ENCODE measurements around the gene MAPKAPK5.
"Not testable (repeated sequence)": the region's sequence is repeated elsewhere in the genome, so short reads cannot be mapped to it uniquely, and the experiment has no call there.

MAPKAPK5 gene

GRCh38 chr12:111826316-111826715 is 15.7 kb upstream of the MAPKAPK5 start:
- no peak for DNase-seq (ENCODE audit: low read depth, low spot score)
- CTCF ChIA-PET: interaction anchor here (0.7 to 3.9 kb wide), 4 partner anchors 11 to 560 kb away, joined by 3 to 22 read pairs (median 11); partner anchors contain the start of gene MAPKAPK5
- no peak for TF ChIP-seq CTCF (IDR thresholded peaks at IDR 0.05; ENCODE audit: insufficient read depth, low read length, missing control alignments)
- POLR2A ChIA-PET: no interaction called here
- no peak overlapping the region for H3K4me3 ChIP-seq (ENCODE audit: low read depth, low read length)

- ChIA-PET CTCF (interaction anchor here (1.0 to 3.9 kb wide), 3 partner anchors 12 to 560 kb away, joined by 4 to 22 read pairs (median 18); no protein-coding TSS in a partner anchor), POLR2A (no interaction called here)
- no peak overlapping the region for H3K4me3 ChIP-seq (ENCODE audit: low read depth, low read length)
- TF ChIP-seq CTCF (IDR thresholded peaks at IDR 0.05; ENCODE audit: insufficient read depth, low read length, missing control alignments): no peak
- DNase-seq (ENCODE audit: low read depth, low spot score): no peak
Measured at GRCh38 chr12:111826992-111827391, 15.0 kb upstream of the MAPKAPK5 start.

- CTCF ChIA-PET: interaction anchor here (1.0 to 3.9 kb wide), 2 partner anchors 15 to 39 kb away, joined by 3 to 22 read pairs; no protein-coding TSS in a partner anchor
- POLR2A ChIA-PET: no interaction called here
- H3K4me3 ChIP-seq (ENCODE audit: low read depth, low read length): no peak overlapping the region
- DNase-seq (ENCODE audit: low read depth, low spot score): no peak
- no peak for TF ChIP-seq CTCF (IDR thresholded peaks at IDR 0.05; ENCODE audit: insufficient read depth, low read length, missing control alignments)
Measured at GRCh38 chr12:111827907-111828306, 14.1 kb upstream of the MAPKAPK5 start.

- DNase-seq (ENCODE audit: low read depth, low spot score): no peak
- no peak overlapping the region for H3K4me3 ChIP-seq (ENCODE audit: low read depth, low read length)
- CTCF ChIA-PET: interaction anchor here (1.0 to 3.9 kb wide), 2 partner anchors 16 to 39 kb away, joined by 3 to 22 read pairs; no protein-coding TSS in a partner anchor
- POLR2A ChIA-PET: no interaction called here
- no peak for TF ChIP-seq CTCF (IDR thresholded peaks at IDR 0.05; ENCODE audit: insufficient read depth, low read length, missing control alignments)
Measured at GRCh38 chr12:111828338-111828979, 13.6 kb upstream of the MAPKAPK5 start.

- H3K4me3 ChIP-seq (ENCODE audit: low read depth, low read length); DNase-seq (ENCODE audit: low read depth, low spot score); CTCF ChIA-PET; POLR2A ChIA-PET: not testable (repeated sequence)
Measured at GRCh38 chr12:111829635-111830034, 12.4 kb upstream of the MAPKAPK5 start.

GRCh38 chr12:111834740-111835386 is 7.2 kb upstream of the MAPKAPK5 start:
- POLR2A ChIA-PET; CTCF ChIA-PET; H3K4me3 ChIP-seq (ENCODE audit: low read depth, low read length); DNase-seq (ENCODE audit: low read depth, low spot score): not testable (repeated sequence)

- POLR2A ChIA-PET; CTCF ChIA-PET; DNase-seq (ENCODE audit: low read depth, low spot score); H3K4me3 ChIP-seq (ENCODE audit: low read depth, low read length): not testable (repeated sequence)
Measured at GRCh38 chr12:111835531-111836181, 6.4 kb upstream of the MAPKAPK5 start.
